ENCODE measurements around the gene CDK14.

DNA sequence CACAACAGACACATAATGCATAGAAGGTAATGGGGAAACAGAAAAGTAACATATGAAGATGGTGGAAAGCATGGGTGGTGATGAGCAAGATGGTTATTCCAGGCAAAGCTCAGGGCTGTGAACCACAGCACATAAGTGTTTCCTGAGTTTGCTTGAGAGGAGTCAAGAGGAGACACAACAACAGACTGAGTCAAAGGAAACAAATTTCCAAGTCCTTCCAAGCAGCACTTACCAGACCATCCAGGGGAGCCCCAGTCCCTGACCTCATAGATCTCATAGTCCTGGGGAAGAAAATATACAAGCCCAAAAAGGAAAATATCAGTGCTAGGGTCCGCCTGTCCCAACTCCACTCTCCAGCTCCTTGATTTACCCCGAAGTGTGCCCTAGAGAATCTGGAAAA is 451.5 kb downstream of the CDK14 start:
- TF ChIP-seq, protein P1, sequence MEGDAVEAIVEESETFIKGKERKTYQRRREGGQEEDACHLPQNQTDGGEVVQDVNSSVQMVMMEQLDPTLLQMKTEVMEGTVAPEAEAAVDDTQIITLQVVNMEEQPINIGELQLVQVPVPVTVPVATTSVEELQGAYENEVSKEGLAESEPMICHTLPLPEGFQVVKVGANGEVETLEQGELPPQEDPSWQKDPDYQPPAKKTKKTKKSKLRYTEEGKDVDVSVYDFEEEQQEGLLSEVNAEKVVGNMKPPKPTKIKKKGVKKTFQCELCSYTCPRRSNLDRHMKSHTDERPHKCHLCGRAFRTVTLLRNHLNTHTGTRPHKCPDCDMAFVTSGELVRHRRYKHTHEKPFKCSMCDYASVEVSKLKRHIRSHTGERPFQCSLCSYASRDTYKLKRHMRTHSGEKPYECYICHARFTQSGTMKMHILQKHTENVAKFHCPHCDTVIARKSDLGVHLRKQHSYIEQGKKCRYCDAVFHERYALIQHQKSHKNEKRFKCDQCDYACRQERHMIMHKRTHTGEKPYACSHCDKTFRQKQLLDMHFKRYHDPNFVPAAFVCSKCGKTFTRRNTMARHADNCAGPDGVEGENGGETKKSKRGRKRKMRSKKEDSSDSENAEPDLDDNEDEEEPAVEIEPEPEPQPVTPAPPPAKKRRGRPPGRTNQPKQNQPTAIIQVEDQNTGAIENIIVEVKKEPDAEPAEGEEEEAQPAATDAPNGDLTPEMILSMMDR (IDR thresholded peaks at IDR 0.05) = no peak
- TF ChIP-seq POLR2A (IDR thresholded peaks at IDR 0.05) = no peak
